ENCODE data around the gene GSK3B. TPM values are rescaled to one million over a fixed set of nuclear protein-coding genes. Genes with fewer than 3 reads are reported as not detected.

The GSK3B gene
- total and polyA plus RNA-seq, 2 experiments from 2014 or later, result 19.7 to 43.1 TPM

- no peak overlapping the region for H3K4me3 ChIP-seq
- no peak overlapping the region for H3K9ac ChIP-seq
- WGBS, 2 experiments (ENCODE audit: low coverage in 1 of 2, low lambda C conversion rate in 2 of 2, missing lambda C conversion rate in 2 of 2), result 72% methylated on average over 12 of the region's 12 CpGs
- no peaks in the 10 kb centered on the region for H3K9me3 ChIP-seq (ENCODE audit: low read depth)
- in situ Hi-C loops (cut with MboI), result no loop called here
- no peaks in the 10 kb centered on the region for H3K36me3 ChIP-seq (ENCODE audit: low read depth)
- H3K4me1 ChIP-seq (ENCODE audit: insufficient read depth), result no peaks in the 10 kb centered on the region
- H3K27me3 ChIP-seq (replicated peaks; ENCODE audit: insufficient read depth), result no peaks in the 10 kb centered on the region
- TF ChIP-seq EZH2phosphoT487 (IDR thresholded peaks at IDR 0.05; ENCODE audit: insufficient read depth, low read depth) (no peak), EZH2 (IDR thresholded peaks at IDR 0.05; ENCODE audit: insufficient read depth, poor library complexity, severe bottlenecking) (no peak)
- no peak overlapping the region for H2AFZ ChIP-seq
- peaks cover 9% of the 10 kb centered on the region; the same call in 1 of the 2 replicates for H3F3A ChIP-seq (ENCODE audit: insufficient read depth)
- no peak for DNase-seq
- H3K79me2 ChIP-seq (ENCODE audit: insufficient read depth), result no peaks in the 10 kb centered on the region
- no peaks in the 10 kb centered on the region for H4K20me1 ChIP-seq (ENCODE audit: insufficient read depth)
- H3K27ac ChIP-seq, result no peak overlapping the region
- H3K9me2 ChIP-seq (ENCODE audit: insufficient read depth), result no peaks in the 10 kb centered on the region
- no peak overlapping the region for H3K4me2 ChIP-seq (ENCODE audit: unreplicated experiment)
Observed at GRCh38 chr3:119817071-119817470, 277.2 kb downstream of the GSK3B start.

DNA sequence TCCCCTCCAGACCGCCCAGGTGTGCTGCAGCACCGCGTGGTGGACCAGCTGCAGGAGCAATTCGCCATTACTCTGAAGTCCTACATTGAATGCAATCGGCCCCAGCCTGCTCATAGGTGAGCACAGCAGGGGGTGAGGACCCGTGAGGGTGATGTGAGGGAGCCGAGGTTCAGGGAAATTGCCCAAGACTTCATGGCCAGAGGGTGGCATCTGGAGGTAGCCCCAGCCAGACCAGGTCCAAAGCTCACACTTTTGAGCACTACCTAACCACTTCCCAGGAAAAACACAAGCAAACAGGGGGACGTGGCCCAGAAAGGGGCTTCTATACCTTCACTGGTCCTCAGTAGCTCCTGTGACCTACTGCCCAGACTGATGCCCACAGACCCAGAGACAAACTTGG is 278.5 kb downstream of the GSK3B start:
- Histone ChIP-seq H3K9ac (no peak overlapping the region), H2AFZ (no peak overlapping the region), H3K4me3 (no peak overlapping the region), H3K4me2 (ENCODE audit: unreplicated experiment) (no peak overlapping the region), H3K27ac (no peak overlapping the region), H4K20me1 (ENCODE audit: insufficient read depth) (no peaks in the 10 kb centered on the region), H3F3A (ENCODE audit: insufficient read depth) (0 out of 2 replicates have a peak, but pooled peaks cover 11% of the 10 kb centered on the region), H3K27me3 (replicated peaks; ENCODE audit: insufficient read depth) (no peaks in the 10 kb centered on the region), H3K36me3 (ENCODE audit: low read depth) (no peaks in the 10 kb centered on the region), H3K79me2 (ENCODE audit: insufficient read depth) (no peaks in the 10 kb centered on the region), H3K9me3 (ENCODE audit: low read depth) (no peaks in the 10 kb centered on the region), H3K4me1 (ENCODE audit: insufficient read depth) (no peaks in the 10 kb centered on the region), H3K9me2 (ENCODE audit: insufficient read depth) (no peaks in the 10 kb centered on the region)
- DNase-seq, result no peak
- TF ChIP-seq EZH2phosphoT487 (IDR thresholded peaks at IDR 0.05; ENCODE audit: insufficient read depth, low read depth) (no peak), EZH2 (IDR thresholded peaks at IDR 0.05; ENCODE audit: insufficient read depth, poor library complexity, severe bottlenecking) (no peak)
- in situ Hi-C loops (cut with MboI), result no loop called here
- WGBS, 2 experiments (ENCODE audit: low coverage in 1 of 2, low lambda C conversion rate in 2 of 2, missing lambda C conversion rate in 2 of 2), result 72 to 81% methylated on average over 8 of the region's 8 CpGs

GRCh38 chr3:119812491-119813058 is 281.7 kb downstream of the GSK3B start:
- H3K4me2 ChIP-seq (ENCODE audit: unreplicated experiment), result no peak overlapping the region
- in situ Hi-C loops (cut with MboI), result no loop called here
- H4K20me1 ChIP-seq (ENCODE audit: insufficient read depth), result no peaks in the 10 kb centered on the region
- no peaks in the 10 kb centered on the region for H3K79me2 ChIP-seq (ENCODE audit: insufficient read depth)
- DNase-seq, result no peak
- H3K36me3 ChIP-seq (ENCODE audit: low read depth), result no peaks in the 10 kb centered on the region
- 0 out of 2 replicates have a peak, but pooled peaks cover 5% of the 10 kb centered on the region for H3F3A ChIP-seq (ENCODE audit: insufficient read depth)
- no peak overlapping the region for H2AFZ ChIP-seq
- no peaks in the 10 kb centered on the region for H3K9me2 ChIP-seq (ENCODE audit: insufficient read depth)
- no peak for TF ChIP-seq EZH2phosphoT487 (IDR thresholded peaks at IDR 0.05; ENCODE audit: insufficient read depth, low read depth)
- H3K4me3 ChIP-seq, result no peak overlapping the region
- no peaks in the 10 kb centered on the region for H3K27me3 ChIP-seq (replicated peaks; ENCODE audit: insufficient read depth)
- H3K9ac ChIP-seq, result no peak overlapping the region
- H3K9me3 ChIP-seq (ENCODE audit: low read depth), result no peaks in the 10 kb centered on the region
- 78% methylated on average over 8 of the region's 8 CpGs for WGBS, 2 experiments (ENCODE audit: low coverage in 1 of 2, low lambda C conversion rate in 2 of 2, missing lambda C conversion rate in 2 of 2)
- H3K27ac ChIP-seq, result no peak overlapping the region
- H3K4me1 ChIP-seq (ENCODE audit: insufficient read depth), result no peaks in the 10 kb centered on the region

GRCh38 chr3:119810018-119810435 is 284.2 kb downstream of the GSK3B start:
- no peaks in the 10 kb centered on the region for H4K20me1 ChIP-seq (ENCODE audit: insufficient read depth)
- in situ Hi-C loops (cut with MboI), result no loop called here
- no peaks in the 10 kb centered on the region for H3K9me2 ChIP-seq (ENCODE audit: insufficient read depth)
- H3K79me2 ChIP-seq (ENCODE audit: insufficient read depth), result no peaks in the 10 kb centered on the region
- no peaks in the 10 kb centered on the region for H3K36me3 ChIP-seq (ENCODE audit: low read depth)
- peak overlapping the region; percentile 78 for H3K4me3 ChIP-seq
- no peak for TF ChIP-seq EZH2phosphoT487 (IDR thresholded peaks at IDR 0.05; ENCODE audit: insufficient read depth, low read depth)
- TF ChIP-seq EZH2 (IDR thresholded peaks at IDR 0.05; ENCODE audit: insufficient read depth, poor library complexity, severe bottlenecking), result no peak
- peak overlapping the region; percentile 99 for H2AFZ ChIP-seq
- 0 out of 2 replicates have a peak, but pooled peaks cover 5% of the 10 kb centered on the region for H3F3A ChIP-seq (ENCODE audit: insufficient read depth)
- H3K27me3 ChIP-seq (replicated peaks; ENCODE audit: insufficient read depth), result no peaks in the 10 kb centered on the region
- WGBS, 2 experiments (ENCODE audit: low coverage in 1 of 2, low lambda C conversion rate in 2 of 2, missing lambda C conversion rate in 2 of 2), result 1 to 3% methylated on average over 32 to 33 of the region's 33 CpGs
- peak; percentile 62 for DNase-seq
- H3K4me1 ChIP-seq (ENCODE audit: insufficient read depth), result no peaks in the 10 kb centered on the region
- no peak overlapping the region for H3K27ac ChIP-seq
- peak overlapping the region; percentile 95 for H3K4me2 ChIP-seq (ENCODE audit: unreplicated experiment)
- peak overlapping the region; percentile 48; the same call in 1 of the 2 replicates for H3K9ac ChIP-seq
- no peaks in the 10 kb centered on the region for H3K9me3 ChIP-seq (ENCODE audit: low read depth)
